GM21529 (cell line): ENCODE data around the gene SAPCD2.
"Not testable (repeated sequence)": the region's sequence is repeated elsewhere in the genome, so short reads cannot be mapped to it uniquely, and the experiment has no call there.

Experiments
- ATAC-seq: cut with Tn5 transposase; IDR thresholded peaks from one replicate; pipeline ENCODE4 v1.9.1; 2021; ENCODE audit not compliant: unreplicated experiment

SAPCD2 gene

GRCh38 chr9:137065336-137065967 lies 4.9 kb downstream of the SAPCD2 start:
- ATAC-seq = no peak

GRCh38 chr9:137064880-137065164 lies 5.5 kb downstream of the SAPCD2 start:
- no peak for ATAC-seq

GRCh38 chr9:137064027-137064879 lies 6.1 kb downstream of the SAPCD2 start:
- ATAC-seq = no peak

GRCh38 chr9:137063311-137064026 lies 6.9 kb downstream of the SAPCD2 start:
- no peak for ATAC-seq

GRCh38 chr9:137062798-137063197 lies 7.6 kb downstream of the SAPCD2 start:
- not testable (repeated sequence) for ATAC-seq

GRCh38 chr9:137062384-137062783 lies 8.0 kb downstream of the SAPCD2 start:
- ATAC-seq = no peak

- ATAC-seq = no peak
These were observed 11.7 kb downstream of the SAPCD2 start for GRCh38 chr9:137058521-137059234.

GRCh38 chr9:137057545-137057944 lies 12.8 kb downstream of the SAPCD2 start:
- ATAC-seq = no peak

GRCh38 chr9:137056739-137057415 lies 13.5 kb downstream of the SAPCD2 start:
- no peak for ATAC-seq

- no peak for ATAC-seq
These were observed 14.7 kb downstream of the SAPCD2 start for GRCh38 chr9:137055385-137056364.

GRCh38 chr9:137054932-137055384 lies 15.4 kb downstream of the SAPCD2 start:
- no peak for ATAC-seq

GRCh38 chr9:137053944-137054931 lies 16.1 kb downstream of the SAPCD2 start, which contains the start of gene ENTPD2:
Gene ENTPD2, minus strand, starts transcription at chr9:137054061. Its CDS starts 64 bp downstream, at chr9:137053997.
- no peak for ATAC-seq

- ATAC-seq = no peak
These were observed 17.1 kb downstream of the SAPCD2 start for GRCh38 chr9:137052998-137053943.

- no peak for ATAC-seq
These were observed 18.1 kb downstream of the SAPCD2 start for GRCh38 chr9:137052293-137052692.

- ATAC-seq = no peak
These were observed 19.1 kb downstream of the SAPCD2 start for GRCh38 chr9:137051145-137051724.

GRCh38 chr9:137050570-137050969 lies 19.8 kb downstream of the SAPCD2 start:
- ATAC-seq = no peak
